ENCODE results near the gene OR52N2. TPM values are rescaled to one million over a fixed set of nuclear protein-coding genes. Genes with fewer than 3 reads are reported as not detected.

The OR52N2 gene
- total RNA-seq, 4 donors from 2014 or later: not detected

- no peaks in the 10 kb centered on the region for H3K27me3 ChIP-seq
- no peaks in the 10 kb centered on the region for H3K9me3 ChIP-seq
- intact Hi-C loops (cut with DNase I; ENCODE audit: low total_unique reads): loop anchor here (2.0 to 5.0 kb wide), 3 partner anchors 118 to 685 kb away; no protein-coding TSS in a partner anchor
- no peaks in the 10 kb centered on the region for H3K4me1 ChIP-seq
- in situ Hi-C loops (cut with MboI; ENCODE audit: low sequenced_read_pairs in 4 of 4): loop anchor here (10.0 to 25.0 kb wide), 5 partner anchors 323 to 1173 kb away; partner anchors contain the start of genes OR52D1 (in 2 of the 4), OR51D1 (in 1 of the 4) and OR51E1 (in 1 of the 4)
- DNase-seq (no peak), ATAC-seq (no peak)
- TF ChIP-seq POLR2A (IDR thresholded peaks at IDR 0.05) (no peak), CTCF (IDR thresholded peaks at IDR 0.05 in 4 of 5, conservative IDR thresholded peaks at IDR 0.05 in 1 of 5) (no peak)
- no peaks in the 10 kb centered on the region for H3K36me3 ChIP-seq
- H3K27ac ChIP-seq: no peak overlapping the region
- H3K4me3 ChIP-seq: no peak overlapping the region
Observed at GRCh38 chr11:5809905-5810795, 1.4 kb downstream of the OR52N2 start.

GRCh38 chr11:5815534-5815933 is 6.8 kb downstream of the OR52N2 start:
- no peaks in the 10 kb centered on the region for H3K9me3 ChIP-seq
- no peaks in the 10 kb centered on the region for H3K4me1 ChIP-seq
- H3K4me3 ChIP-seq: no peak overlapping the region
- H3K27me3 ChIP-seq: no peaks in the 10 kb centered on the region
- no peaks in the 10 kb centered on the region for H3K36me3 ChIP-seq
- intact Hi-C loops (cut with DNase I; ENCODE audit: low total_unique reads) (no loop called here), in situ Hi-C loops (cut with MboI; ENCODE audit: low sequenced_read_pairs in 4 of 4) (loop anchor here in 3 of 4 donors (25.0 kb wide), 3 partner anchors 328 to 1178 kb away; partner anchors contain the start of genes OR51D1 (in 1 of the 3), OR51E1 (in 1 of the 3) and OR52D1 (in 1 of the 3))
- DNase-seq (no peak), ATAC-seq (no peak)
- no peak overlapping the region for H3K27ac ChIP-seq
- TF ChIP-seq CTCF (IDR thresholded peaks at IDR 0.05 in 4 of 5, conservative IDR thresholded peaks at IDR 0.05 in 1 of 5) (no peak), POLR2A (IDR thresholded peaks at IDR 0.05) (no peak)

GRCh38 chr11:5818245-5818886 is 9.6 kb downstream of the OR52N2 start:
- in situ Hi-C loops (cut with MboI; ENCODE audit: low sequenced_read_pairs in 4 of 4) (loop anchor here in 3 of 4 donors (25.0 kb wide), 3 partner anchors 331 to 1181 kb away; partner anchors contain the start of genes OR51D1 (in 1 of the 3), OR51E1 (in 1 of the 3) and OR52D1 (in 1 of the 3)), intact Hi-C loops (cut with DNase I; ENCODE audit: low total_unique reads) (no loop called here)
- DNase-seq (no peak), ATAC-seq (no peak)
- H3K36me3 ChIP-seq: no peaks in the 10 kb centered on the region
- no peaks in the 10 kb centered on the region for H3K4me1 ChIP-seq
- TF ChIP-seq CTCF (IDR thresholded peaks at IDR 0.05 in 4 of 5, conservative IDR thresholded peaks at IDR 0.05 in 1 of 5): no peak
- H3K27ac ChIP-seq: no peak overlapping the region
- no peaks in the 10 kb centered on the region for H3K27me3 ChIP-seq
- no peak overlapping the region for H3K4me3 ChIP-seq
- H3K9me3 ChIP-seq: no peaks in the 10 kb centered on the region

- in situ Hi-C loops (cut with MboI; ENCODE audit: low sequenced_read_pairs in 4 of 4) (no loop called here), intact Hi-C loops (cut with DNase I; ENCODE audit: low total_unique reads) (no loop called here)
- Histone ChIP-seq H3K36me3 (no peaks in the 10 kb centered on the region), H3K9me3 (no peaks in the 10 kb centered on the region), H3K4me3 (no peak overlapping the region), H3K4me1 (no peaks in the 10 kb centered on the region), H3K27me3 (no peaks in the 10 kb centered on the region), H3K27ac (no peak overlapping the region)
- DNase-seq: no peak
- TF ChIP-seq POLR2A (IDR thresholded peaks at IDR 0.05) (no peak), CTCF (IDR thresholded peaks at IDR 0.05 in 4 of 5, conservative IDR thresholded peaks at IDR 0.05 in 1 of 5) (no peak)
- no peak for ATAC-seq
Observed at GRCh38 chr11:5831196-5831829, 22.6 kb downstream of the OR52N2 start.
